Temporal lobe (tissue), 2 donors: Measurements from ENCODE around the gene CAPN14. TPM values are rescaled to one million over a fixed set of nuclear protein-coding genes. Genes with fewer than 3 reads are reported as not detected.

Source experiments
- small RNA-seq: library from RNA; depleted of rRNA; stranded (forward); fragments of <200 nt; gene quantifications from one replicate; pipeline ENCODE3, GENCODE V24; 2014; ENCODE audit warnings: low replicate concordance
- total RNA-seq: library from RNA; depleted of rRNA; stranded (reverse); fragments of >200 nt; gene quantifications from one replicate; pipeline ENCODE4 v1.2.3, GENCODE V29; 2014

CAPN14 gene
- total RNA-seq, 1 donor from 2014 or later: 0.98 TPM

Small RNA genes lying within 50 kb of the gene (small RNA-seq; reads per million reads assigned to genes)
- not detected for gene RNA5SP90

Other genes with a start within 250 kb of the CAPN14 start
- gene GALNT14, start 79.1 kb downstream of the CAPN14 start, total RNA-seq: 10.1 TPM
- gene EHD3, start 16.6 kb upstream of the CAPN14 start, total RNA-seq: 7.1 TPM
- gene XDH, start 197.2 kb upstream of the CAPN14 start, total RNA-seq: not detected